Osteoblast (primary cell): ENCODE measurements around the gene RNF14. TPM values are rescaled to one million over a fixed set of nuclear protein-coding genes. Genes with fewer than 3 reads are reported as not detected.

Experiments used
- DNase-seq: peaks from one replicate; pipeline ENCODE4 v3.0.0; 2011; ENCODE audit warnings: low spot score, mixed read lengths; ENCODE audit not compliant: insufficient read length; ENCODE audit errors: missing footprints
- H2AFZ ChIP-seq: 2 replicates; pipeline ENCODE4 v1.6.0; 2011; ENCODE audit warnings: mild to moderate bottlenecking, low read length
- H3K27ac ChIP-seq: 2 replicates; pipeline ENCODE4 v1.5.1; 2011; ENCODE audit warnings: mild to moderate bottlenecking, low read depth, low read length, moderate library complexity
- H3K27me3 ChIP-seq: 2 replicates; pipeline ENCODE4 v1.6.0; 2012; ENCODE audit warnings: mild to moderate bottlenecking, control low read depth, inconsistent platforms, low read length, moderate library complexity; ENCODE audit not compliant: insufficient read depth
- H3K36me3 ChIP-seq: 2 replicates; pipeline ENCODE4 v1.5.1; 2011; ENCODE audit warnings: mild to moderate bottlenecking, low read length, control low read depth, moderate library complexity; ENCODE audit not compliant: insufficient read depth
- H3K4me1 ChIP-seq: 2 replicates; pipeline ENCODE4 v1.5.1; 2011; ENCODE audit warnings: mild to moderate bottlenecking, low read length, control low read depth, moderate library complexity; ENCODE audit not compliant: insufficient read depth
- H3K4me2 ChIP-seq: 2 replicates; pipeline ENCODE4 v1.6.0; 2011; ENCODE audit warnings: mild to moderate bottlenecking, low read length; ENCODE audit not compliant: insufficient read depth
- H3K4me3 ChIP-seq: fragments of 200-600 bp; sonication (generic); 3 replicates; pipeline ENCODE4 v1.5.1; 2012; ENCODE audit warnings: mild to moderate bottlenecking, low read length, inconsistent platforms; ENCODE audit not compliant: insufficient read depth
- H3K79me2 ChIP-seq: 2 replicates; pipeline ENCODE4 v1.6.0; 2012; ENCODE audit warnings: mild to moderate bottlenecking, low read length, control low read depth, inconsistent platforms; ENCODE audit not compliant: insufficient read depth
- H3K9me3 ChIP-seq: 2 replicates; pipeline ENCODE4 v1.5.1; 2011; ENCODE audit warnings: low read depth, low read length, control low read depth
- H4K20me1 ChIP-seq: 2 replicates; pipeline ENCODE4 v1.6.0; 2012; ENCODE audit warnings: mild to moderate bottlenecking, low read length, control low read depth; ENCODE audit not compliant: insufficient read depth
- total RNA-seq: library from RNA; depleted of rRNA; stranded (reverse); fragments of >200 nt; gene quantifications from 2 replicates; pipeline ENCODE4 v1.2.3, GENCODE V29; 2012
- TF ChIP-seq, protein P1 (sequence below): IDR thresholded peaks from 2 replicates; pipeline ENCODE4 v1.5.1; 2011; ENCODE audit warnings: mild to moderate bottlenecking, low read depth, low read length, moderate library complexity; ENCODE audit errors: extremely low read depth

The RNF14 gene
- total RNA-seq, 1 donor, result 90.8 TPM

DNA sequence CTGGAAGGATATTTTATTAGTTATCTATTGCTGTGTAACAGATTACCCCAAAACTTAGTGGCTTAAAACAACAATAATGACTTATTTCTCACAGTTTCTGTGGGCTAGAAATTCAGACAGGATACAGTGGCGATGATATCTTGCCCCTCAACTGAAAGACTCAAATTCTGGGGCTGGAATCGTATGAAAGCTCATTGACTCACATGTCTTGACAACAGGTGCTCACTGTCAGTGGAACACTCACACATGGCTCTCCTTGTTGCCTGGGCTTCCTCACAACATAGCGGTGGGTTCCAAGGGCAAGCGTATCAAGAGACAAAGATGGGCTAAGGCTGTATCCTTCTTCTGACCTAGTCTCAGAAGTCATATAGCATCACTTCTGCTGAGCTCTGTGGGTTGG, 47.7 kb downstream of the RNF14 start:
- H3K4me1 ChIP-seq, result peaks cover 32% of the 10 kb centered on the region
- H3K27me3 ChIP-seq, result no peaks in the 10 kb centered on the region
- no peak for DNase-seq
- no peaks in the 10 kb centered on the region for H3K9me3 ChIP-seq
- H4K20me1 ChIP-seq, result peaks cover 3% of the 10 kb centered on the region
- H2AFZ ChIP-seq, result no peak overlapping the region
- peaks cover 14% of the 10 kb centered on the region for H3K79me2 ChIP-seq
- H3K4me3 ChIP-seq, result no peak overlapping the region
- H3K36me3 ChIP-seq, result no peaks in the 10 kb centered on the region
- H3K27ac ChIP-seq, result no peak overlapping the region
- peak overlapping the region; percentile 17 for H3K4me2 ChIP-seq
- TF ChIP-seq, protein P1, sequence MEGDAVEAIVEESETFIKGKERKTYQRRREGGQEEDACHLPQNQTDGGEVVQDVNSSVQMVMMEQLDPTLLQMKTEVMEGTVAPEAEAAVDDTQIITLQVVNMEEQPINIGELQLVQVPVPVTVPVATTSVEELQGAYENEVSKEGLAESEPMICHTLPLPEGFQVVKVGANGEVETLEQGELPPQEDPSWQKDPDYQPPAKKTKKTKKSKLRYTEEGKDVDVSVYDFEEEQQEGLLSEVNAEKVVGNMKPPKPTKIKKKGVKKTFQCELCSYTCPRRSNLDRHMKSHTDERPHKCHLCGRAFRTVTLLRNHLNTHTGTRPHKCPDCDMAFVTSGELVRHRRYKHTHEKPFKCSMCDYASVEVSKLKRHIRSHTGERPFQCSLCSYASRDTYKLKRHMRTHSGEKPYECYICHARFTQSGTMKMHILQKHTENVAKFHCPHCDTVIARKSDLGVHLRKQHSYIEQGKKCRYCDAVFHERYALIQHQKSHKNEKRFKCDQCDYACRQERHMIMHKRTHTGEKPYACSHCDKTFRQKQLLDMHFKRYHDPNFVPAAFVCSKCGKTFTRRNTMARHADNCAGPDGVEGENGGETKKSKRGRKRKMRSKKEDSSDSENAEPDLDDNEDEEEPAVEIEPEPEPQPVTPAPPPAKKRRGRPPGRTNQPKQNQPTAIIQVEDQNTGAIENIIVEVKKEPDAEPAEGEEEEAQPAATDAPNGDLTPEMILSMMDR, result no peak

DNA sequence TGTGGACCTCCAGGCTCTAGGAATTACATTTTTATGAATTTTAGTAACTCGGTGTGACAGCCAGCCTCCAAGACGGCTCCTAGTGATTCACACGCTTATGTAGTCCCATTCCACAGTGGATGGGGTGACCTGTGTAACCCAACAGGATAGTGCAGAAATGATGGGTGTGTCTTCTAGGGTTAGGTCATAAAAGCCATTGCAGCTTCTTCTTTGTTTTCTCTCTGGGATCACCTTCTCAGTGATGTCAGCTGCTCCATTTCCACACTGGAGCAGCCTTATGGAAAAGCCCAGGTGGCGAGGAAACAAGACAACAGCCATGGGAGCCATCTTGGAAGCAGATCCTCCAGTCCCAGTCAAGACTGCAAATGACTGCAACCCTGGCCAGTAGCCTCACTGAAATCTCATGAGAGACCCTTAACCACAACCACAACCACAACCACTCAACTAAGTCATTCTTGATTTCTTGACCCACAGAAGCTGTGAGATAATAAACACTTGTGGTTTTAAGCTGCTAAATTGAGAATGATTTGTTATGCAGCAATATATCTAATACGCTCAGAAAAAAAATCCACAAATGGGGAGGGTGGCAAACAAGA, 49.0 kb downstream of the RNF14 start:
- H3K36me3 ChIP-seq, result no peaks in the 10 kb centered on the region
- H3K27me3 ChIP-seq, result no peaks in the 10 kb centered on the region
- no peak for DNase-seq
- H3K4me2 ChIP-seq, result no peak overlapping the region
- no peak overlapping the region for H2AFZ ChIP-seq
- TF ChIP-seq, protein P1, result no peak
- H3K4me1 ChIP-seq, result peaks cover 22% of the 10 kb centered on the region
- H4K20me1 ChIP-seq, result no peaks in the 10 kb centered on the region
- H3K4me3 ChIP-seq, result no peak overlapping the region
- H3K27ac ChIP-seq, result no peak overlapping the region
- H3K9me3 ChIP-seq, result no peaks in the 10 kb centered on the region
- H3K79me2 ChIP-seq, result peaks cover 2% of the 10 kb centered on the region

DNA sequence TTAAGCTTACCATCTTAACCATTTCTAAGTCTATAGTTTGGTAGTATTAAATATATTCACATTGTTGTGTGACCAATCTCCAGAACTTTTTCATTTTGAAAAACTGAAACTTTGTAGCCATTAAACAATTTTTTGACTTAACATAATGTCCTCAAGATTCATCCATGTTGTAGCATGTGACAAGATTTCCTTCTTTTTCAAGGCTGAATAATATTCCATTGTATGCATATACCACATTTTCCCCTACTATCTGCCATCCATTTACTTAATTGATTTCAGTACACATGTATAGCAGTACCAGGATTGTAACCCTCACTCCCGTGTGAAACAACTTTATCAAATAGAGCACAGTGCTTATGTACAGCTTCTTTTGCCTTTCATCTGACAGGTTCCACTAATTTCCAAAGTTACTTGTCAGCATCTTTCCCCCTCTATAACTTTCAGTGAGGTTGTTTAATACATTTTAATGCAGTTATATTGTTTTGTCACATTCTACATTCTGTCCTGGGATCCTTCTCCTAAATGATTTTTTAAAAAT, 51.3 kb downstream of the RNF14 start:
- no peaks in the 10 kb centered on the region for H3K36me3 ChIP-seq
- H3K4me1 ChIP-seq, result peaks cover 11% of the 10 kb centered on the region
- no peak overlapping the region for H2AFZ ChIP-seq
- H3K4me2 ChIP-seq, result no peak overlapping the region
- H3K79me2 ChIP-seq, result no peaks in the 10 kb centered on the region
- no peaks in the 10 kb centered on the region for H3K9me3 ChIP-seq
- no peak overlapping the region for H3K27ac ChIP-seq
- no peak overlapping the region for H3K4me3 ChIP-seq
- DNase-seq, result no peak
- no peaks in the 10 kb centered on the region for H3K27me3 ChIP-seq
- TF ChIP-seq, protein P1, result no peak
- no peaks in the 10 kb centered on the region for H4K20me1 ChIP-seq

GRCh38 chr5:142023836-142024235, 54.9 kb downstream of the RNF14 start:
- H2AFZ ChIP-seq, result no peak overlapping the region
- peaks cover 5% of the 10 kb centered on the region for H3K4me1 ChIP-seq
- no peak overlapping the region for H3K4me3 ChIP-seq
- H4K20me1 ChIP-seq, result no peaks in the 10 kb centered on the region
- no peak for DNase-seq
- no peak overlapping the region for H3K4me2 ChIP-seq
- H3K27ac ChIP-seq, result no peak overlapping the region
- H3K27me3 ChIP-seq, result no peaks in the 10 kb centered on the region
- no peaks in the 10 kb centered on the region for H3K79me2 ChIP-seq
- H3K9me3 ChIP-seq, result no peaks in the 10 kb centered on the region
- H3K36me3 ChIP-seq, result no peaks in the 10 kb centered on the region
- TF ChIP-seq, protein P1, result no peak
